NK-92 (cell line): Measurements from ENCODE around the gene SLC25A13.

Experiments used
- DNase-seq: peaks from one replicate; lab custom pipeline; 2025; ENCODE audit not compliant: unreplicated experiment; lab: John Stamatoyannopoulos, UW

SLC25A13 gene

DNA sequence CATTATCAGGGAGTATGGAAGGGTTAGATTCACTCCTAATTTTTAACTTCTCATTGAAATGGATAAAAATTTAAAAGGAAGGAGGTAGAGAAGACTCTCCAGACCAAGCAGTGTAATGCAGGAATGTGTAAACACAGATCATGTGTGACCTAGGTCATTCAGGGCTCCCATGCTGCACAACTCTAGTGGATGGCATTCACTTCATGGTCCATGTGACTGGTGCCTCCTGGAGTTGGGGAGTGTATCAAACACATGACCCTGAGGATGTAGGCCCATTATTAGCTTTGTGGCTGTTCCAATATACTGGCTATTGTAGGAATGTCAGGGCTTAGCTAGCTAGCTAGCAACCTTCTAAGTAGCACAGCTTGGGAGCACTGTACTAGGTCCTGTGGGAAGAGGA, 109.9 kb downstream of the SLC25A13 start:
- DNase-seq = no peak

- DNase-seq = no peak
Observed at GRCh38 chr7:96205665-96206064, 116.2 kb downstream of the SLC25A13 start.

- no peak for DNase-seq
Observed at GRCh38 chr7:96204601-96205000, 117.3 kb downstream of the SLC25A13 start.

GRCh38 chr7:96203786-96204185, 118.1 kb downstream of the SLC25A13 start:
- no peak for DNase-seq

DNA sequence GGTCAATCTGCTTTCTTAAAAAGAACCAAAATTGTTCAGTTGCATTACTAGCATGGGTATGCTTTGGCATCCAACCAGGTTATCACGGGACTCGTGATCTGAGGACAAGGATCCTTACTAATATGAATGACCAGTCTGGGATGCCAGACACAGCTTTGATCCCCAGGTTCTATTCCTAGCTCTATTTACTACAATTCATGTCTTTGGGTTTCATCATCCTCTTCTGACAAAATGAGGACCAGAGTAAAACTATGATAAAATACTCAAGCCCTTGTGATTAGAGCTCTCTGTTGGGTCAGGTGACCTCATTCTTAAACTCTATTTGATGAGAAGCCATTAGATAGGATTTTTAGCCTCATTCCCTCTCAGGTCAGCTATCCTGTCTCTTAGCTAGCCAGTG, 119.8 kb downstream of the SLC25A13 start:
- no peak for DNase-seq

GRCh38 chr7:96200740-96201139, 121.2 kb downstream of the SLC25A13 start:
- no peak for DNase-seq

DNA sequence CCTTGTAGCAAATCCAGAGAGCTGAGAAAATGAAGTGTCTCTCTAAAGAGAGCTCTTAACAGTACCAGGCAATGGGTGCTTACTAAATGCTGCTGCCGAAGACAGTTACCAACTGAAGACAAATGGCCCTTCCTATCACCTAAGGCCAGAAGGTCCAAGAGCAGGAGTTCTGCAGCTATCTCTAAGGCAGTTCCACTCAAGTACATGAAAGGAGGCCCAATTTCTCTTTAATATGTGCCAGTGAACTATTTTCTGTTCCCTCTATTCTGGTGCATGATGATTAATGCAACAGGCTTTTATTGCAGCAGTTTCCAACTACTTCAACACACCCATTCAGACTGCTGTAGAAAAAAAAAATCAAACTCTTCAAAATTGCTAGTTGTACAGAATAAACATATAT, 122.5 kb downstream of the SLC25A13 start:
- DNase-seq = no peak

GRCh38 chr7:96198047-96198636, 123.8 kb downstream of the SLC25A13 start:
- DNase-seq = no peak

DNA sequence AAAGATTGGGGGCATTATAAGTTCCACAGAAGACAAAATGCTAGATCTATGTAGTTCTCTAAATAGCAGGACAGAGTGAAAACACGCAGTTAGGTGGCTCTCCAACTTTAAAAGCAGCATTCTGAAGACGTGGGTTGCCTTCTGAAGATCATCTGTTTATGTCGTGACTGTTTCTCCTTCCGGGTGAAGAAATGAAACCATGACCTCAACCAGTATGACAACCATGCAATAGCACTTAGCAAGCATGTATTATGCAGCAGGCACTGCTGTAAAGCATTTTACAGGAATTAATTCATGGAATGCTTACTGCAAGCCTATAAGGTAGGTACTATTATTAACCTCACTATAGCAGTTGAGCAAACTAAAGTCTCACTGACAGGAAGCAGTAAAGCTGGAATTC, 125.2 kb downstream of the SLC25A13 start:
- DNase-seq = no peak

DNA sequence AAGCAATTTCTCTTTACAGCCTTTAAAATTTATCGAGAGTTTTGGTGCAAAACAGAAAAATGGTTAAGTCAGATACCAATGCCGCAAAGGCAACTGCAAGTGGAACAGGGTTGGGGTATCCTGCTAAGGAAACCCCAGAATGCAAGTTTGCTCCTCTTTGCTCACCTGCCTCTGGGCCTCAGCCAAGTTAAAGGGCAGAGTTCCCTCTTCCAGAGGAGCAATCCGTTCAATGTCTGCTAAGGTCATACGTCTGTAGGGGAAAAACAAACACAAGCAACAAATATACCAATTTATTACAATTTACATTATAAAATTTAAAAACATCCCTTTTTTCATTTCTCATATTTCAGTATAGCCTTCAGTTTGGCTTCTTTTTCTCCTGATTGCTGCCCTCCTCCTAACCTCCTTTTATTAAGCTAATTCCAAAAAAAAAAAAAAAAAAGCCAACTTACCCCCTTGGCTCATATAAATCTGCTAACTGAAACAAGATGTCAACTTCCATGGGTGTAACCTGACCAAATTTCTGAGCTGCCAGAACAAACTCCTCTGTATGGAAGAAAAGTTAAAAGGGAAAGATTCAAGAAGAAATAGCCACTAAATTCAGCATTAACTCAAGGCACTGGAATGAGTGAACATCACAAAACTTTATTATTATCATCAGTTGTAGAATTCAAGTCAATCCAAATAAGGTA, 132.6 kb downstream of the SLC25A13 start:
- no peak for DNase-seq

DNA sequence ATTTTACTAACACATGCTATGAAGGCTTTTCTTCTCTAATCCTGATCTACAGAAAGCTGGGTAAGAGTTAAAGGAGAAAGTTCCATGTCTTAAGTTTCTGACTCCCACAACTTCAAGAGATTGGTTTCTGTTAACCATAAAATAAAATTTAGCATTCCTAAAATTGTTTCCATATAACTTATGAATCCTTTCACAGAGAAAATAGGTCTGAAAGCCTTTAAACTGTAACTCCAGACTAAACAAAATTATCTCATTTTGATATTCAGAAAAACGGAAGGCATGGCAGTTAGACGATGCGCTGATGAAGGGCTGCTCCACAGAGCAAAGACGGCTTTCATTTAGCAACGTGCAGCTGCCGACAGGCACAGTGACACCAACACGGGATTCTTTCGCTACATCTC, 133.3 kb downstream of the SLC25A13 start:
- DNase-seq = no peak

DNA sequence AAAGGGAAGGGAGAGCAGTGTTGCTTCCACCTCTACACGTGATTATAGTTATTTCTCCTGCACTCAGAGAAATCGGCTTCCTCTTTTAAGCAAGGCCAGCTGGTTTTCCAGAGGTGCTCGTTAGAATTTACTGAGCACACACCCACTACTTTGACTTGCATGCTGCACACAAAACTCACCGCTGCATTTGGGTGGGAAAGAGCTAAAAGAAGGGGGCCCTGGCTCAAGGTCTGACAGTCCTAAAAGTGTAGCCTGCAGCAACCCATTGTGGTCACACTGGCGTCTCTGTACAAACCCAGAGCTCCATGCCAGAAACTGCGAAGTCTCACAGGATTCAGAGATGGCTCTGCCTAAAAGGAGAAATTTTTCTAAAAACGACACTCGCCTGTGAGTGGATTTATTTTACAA, 133.7 kb downstream of the SLC25A13 start:
- DNase-seq = no peak

DNA sequence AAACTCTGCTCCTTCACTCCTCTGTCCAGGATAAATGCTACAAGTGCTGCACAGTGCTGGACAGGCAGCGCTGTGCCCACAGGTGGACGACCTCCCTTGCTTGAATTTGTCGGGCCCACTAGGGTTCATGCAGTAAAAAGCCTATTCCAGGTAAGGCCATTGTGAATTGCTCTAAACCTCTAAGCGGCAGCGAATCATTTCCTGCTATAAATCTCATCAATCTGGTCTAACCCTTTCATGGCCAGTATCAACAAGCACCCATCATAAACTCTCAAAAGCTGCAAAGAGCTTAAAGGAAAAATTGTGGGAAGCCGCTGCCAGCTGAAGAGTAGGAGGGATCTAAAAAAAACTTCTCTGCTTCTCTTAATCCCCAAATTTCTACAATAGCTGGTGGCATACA, 134.2 kb downstream of the SLC25A13 start:
- no peak for DNase-seq

DNA sequence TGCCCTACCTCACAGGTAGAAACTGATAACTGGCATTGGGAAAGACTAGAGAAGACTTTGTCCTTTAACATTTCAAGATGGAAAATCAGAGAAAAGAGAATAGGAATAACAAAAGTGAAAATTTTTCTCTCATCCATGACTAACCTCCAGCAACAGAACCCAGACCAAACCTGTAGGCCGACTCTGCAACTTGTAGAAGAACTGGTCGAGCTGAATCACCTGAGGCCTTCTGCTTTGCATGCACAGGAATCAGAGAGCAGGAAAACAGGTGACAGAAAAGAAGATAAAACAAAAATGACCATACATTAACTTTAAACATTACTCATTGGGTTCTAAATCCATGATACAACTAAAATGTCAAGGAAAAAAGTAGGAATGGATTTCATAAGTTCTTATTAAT, 137.1 kb downstream of the SLC25A13 start:
- DNase-seq = no peak

DNA sequence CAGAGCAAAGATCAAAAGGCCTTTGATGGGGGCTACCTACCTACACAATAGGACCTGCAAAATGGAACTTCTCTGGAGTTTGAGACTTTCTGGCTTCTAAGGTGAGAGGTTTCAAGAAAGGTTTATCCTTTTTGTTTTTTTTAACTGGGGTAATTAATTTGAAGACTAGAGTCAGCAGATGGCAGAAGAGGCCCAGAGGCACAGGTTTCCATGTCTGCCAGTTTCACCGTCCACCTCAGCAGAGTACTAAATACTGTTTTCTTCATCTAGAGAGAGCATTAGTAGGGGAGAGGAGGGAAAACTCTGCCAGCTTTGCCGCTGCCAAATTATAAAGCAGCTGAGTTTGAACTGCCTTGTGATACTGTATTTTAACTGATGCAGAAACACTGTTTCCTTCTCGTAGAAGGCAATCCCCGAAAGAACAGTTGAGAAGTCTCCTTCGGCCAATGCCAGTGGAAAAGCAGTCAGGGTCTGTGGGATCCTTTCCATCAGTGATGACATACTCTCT, 138.7 kb downstream of the SLC25A13 start:
- DNase-seq = no peak

DNA sequence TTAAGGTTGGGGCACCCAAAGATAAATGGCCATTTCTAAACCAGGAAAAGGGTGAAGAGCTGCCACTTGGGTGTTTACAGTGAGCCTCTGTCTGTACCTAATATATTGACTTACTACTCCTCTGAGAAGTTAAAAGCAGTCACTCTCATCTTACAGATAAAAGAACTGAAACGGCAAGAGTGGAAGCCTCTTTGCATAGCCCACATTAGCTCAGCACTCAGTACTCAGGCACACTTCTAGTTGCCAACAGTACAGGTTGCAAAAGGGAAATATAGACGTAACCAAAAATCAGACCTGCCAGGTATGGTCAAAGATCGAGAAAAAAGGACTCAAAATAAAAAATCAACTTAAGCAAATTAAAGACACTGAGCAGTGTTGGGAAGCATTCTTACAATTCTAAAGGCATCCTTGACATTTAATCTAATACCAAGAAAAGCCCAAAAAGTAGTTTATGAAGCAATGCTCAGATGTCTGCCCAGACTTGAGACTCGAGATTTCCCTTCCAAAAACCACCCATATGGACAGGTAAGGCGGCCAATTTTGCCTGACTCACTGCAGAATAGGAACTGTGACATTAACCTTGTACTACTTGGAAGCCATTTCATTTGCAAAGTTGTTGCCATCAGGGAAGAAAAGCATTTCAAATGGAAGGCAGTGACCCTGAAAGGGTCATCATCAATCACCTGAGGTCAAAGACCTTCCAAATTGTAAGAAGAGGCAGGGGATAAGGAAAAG, 139.3 kb downstream of the SLC25A13 start:
- DNase-seq = no peak

DNA sequence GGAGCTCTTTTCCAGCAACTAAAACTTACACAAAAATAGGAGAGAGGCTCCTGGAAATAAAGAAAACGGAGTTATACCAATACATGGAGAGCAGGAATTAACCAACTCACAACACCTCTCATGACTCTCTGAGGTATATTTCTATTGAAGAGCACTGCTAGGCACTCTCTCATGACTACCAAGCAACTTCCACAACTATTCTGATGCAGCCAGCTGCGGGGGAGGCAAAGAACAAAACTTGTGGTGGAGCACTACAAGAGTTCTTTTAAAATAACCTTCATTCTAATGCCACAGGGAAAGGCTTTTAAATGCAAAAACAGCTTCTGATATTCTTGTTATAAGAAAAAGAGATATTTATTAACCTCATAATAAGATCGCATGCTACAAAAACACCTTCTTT, 140.7 kb downstream of the SLC25A13 start:
- DNase-seq = no peak

- DNase-seq = no peak
Observed at GRCh38 chr7:96179837-96180236, 142.1 kb downstream of the SLC25A13 start.

GRCh38 chr7:96179341-96179740, 142.6 kb downstream of the SLC25A13 start:
- no peak for DNase-seq

GRCh38 chr7:96178581-96178980, 143.3 kb downstream of the SLC25A13 start:
- DNase-seq = no peak

DNA sequence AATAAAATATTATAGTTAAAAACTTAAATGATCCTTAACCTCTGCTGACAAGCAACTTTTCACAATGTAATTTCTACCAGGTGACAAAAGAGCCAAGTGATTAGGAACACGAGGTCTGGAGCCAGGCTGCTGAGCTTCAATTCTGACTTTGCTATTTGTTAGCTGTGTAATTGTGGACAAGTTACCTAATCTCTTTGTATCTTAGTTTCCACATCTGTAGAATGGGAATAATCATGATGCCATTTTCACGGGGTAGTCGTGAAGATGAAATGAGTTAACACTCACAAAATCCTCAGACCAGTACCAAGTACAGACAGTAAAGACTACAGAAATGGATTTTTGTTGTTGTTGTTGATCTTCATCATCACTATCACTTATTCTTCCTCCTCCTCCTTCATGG, 144.5 kb downstream of the SLC25A13 start:
- DNase-seq = no peak

DNA sequence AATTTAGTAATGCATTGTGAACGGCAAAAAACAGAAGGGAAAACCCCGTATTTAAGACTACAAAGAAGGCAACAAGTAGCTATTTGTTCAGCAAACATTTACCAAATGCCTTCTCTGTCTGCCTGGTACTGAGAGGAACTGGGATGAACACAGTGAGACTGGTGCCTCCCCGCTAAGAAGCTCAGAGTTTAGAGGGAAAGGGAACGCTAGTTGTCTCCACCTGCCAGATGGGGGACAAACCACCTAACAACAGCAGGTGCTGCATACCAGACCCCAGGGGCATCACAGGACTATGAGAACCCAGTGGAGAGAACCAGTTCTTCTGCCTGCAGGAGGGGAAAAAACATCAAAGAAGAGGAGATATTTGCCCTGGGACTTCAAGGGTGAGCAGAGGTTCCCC, 147.1 kb downstream of the SLC25A13 start:
- DNase-seq = no peak
